GM21526 (cell line): Measurements from ENCODE around the gene FAM149B1.

Source experiments
- ATAC-seq: cut with Tn5 transposase; IDR thresholded peaks from one replicate; pipeline ENCODE4 v1.9.1; 2021; ENCODE audit warnings: moderate library complexity; ENCODE audit not compliant: unreplicated experiment, low FRiP score

FAM149B1 gene

DNA sequence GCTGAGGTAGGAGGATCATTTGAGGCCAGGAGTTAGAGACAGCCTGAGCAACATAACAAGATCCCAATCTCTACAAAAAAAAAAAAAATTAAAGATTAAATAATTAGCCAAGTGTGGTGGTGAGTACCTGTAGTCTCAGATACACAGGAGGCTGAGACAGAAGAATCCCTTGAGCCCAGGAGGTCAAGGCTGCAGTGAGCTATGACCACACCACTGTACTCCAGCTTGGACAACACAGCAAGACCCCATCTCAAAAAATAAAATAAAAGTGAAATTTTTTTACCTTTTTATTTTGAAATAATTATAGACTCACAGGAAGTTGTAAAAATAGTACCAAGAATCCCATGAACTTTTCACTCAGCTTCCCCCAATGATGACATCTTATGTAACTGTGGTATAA is 4.9 kb downstream of the FAM149B1 start:
- ATAC-seq: no peak

GRCh38 chr10:73174148-73174925 is 6.4 kb downstream of the FAM149B1 start:
- no peak for ATAC-seq

- ATAC-seq: no peak
These were observed 14.6 kb downstream of the FAM149B1 start for GRCh38 chr10:73182568-73182967.

DNA sequence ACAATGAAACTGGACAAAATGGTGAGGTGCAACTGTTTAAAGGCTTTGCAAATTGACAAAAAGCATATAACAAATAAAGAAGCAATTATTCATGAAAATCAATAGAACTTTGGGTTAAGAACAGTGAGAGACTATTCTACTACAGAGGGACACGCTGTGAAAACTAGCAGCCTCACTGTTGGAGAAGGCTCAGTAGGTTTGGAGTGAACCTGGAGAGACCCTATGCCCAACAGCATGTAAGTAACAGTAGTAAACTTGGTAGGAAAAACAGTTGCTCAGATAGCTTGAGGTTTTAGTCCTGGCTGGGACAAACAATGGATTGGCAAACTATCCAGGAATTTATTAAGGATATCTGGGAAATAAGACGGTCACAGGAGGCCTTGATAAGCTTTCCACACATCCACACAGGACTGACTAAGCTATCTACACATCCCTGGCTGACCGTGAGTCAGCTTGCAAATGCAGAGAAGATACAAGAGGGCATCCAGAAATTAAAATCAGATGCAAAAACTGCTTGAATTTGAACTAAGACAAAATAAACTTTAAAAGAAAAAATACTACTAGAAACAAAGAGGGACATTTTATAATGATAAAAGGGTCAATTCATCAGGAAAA is 15.9 kb downstream of the FAM149B1 start:
- ATAC-seq: no peak

DNA sequence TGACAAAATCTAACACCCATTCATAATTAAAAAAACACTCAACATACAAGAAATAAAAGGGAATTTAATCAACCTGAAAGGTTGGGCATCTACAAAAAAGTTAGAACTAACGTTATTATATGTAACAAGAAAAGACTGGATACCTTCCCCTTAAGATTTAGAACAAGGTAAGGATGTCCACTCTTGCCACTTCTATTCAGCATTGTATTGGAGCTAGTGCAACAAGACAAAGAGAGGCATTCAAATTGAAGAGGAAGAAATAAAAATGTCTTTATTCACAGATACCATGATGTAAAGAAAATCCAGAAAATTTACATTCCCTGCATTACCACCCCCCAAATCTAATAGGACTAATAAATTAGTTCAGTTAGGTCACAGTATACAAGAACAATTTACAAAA is 18.3 kb downstream of the FAM149B1 start:
- no peak for ATAC-seq

- ATAC-seq: no peak
These were observed 22.3 kb downstream of the FAM149B1 start for GRCh38 chr10:73190188-73190587.

DNA sequence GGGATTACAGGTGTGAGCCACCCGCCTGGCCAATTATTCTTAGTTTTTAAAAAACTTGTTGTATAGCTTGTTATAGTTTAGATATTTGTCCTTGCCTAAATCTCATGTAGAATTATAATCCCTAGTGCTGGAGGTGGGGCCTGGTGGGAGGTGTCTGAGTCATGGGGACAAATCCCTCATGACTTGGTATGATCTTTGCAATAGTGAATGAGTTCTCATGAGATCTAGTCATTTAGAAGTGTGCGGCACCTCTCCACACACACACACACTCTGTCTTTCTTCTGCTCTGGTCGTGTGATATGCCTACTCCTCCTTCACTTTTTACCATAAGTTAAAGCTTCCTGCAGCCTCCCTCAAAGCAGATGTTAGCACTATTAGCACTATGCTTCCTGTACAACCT is 37.2 kb downstream of the FAM149B1 start:
- no peak for ATAC-seq

- no peak for ATAC-seq
These were observed 38.0 kb downstream of the FAM149B1 start for GRCh38 chr10:73205890-73206289.

- ATAC-seq: no peak
These were observed 38.5 kb downstream of the FAM149B1 start for GRCh38 chr10:73206385-73206784.

DNA sequence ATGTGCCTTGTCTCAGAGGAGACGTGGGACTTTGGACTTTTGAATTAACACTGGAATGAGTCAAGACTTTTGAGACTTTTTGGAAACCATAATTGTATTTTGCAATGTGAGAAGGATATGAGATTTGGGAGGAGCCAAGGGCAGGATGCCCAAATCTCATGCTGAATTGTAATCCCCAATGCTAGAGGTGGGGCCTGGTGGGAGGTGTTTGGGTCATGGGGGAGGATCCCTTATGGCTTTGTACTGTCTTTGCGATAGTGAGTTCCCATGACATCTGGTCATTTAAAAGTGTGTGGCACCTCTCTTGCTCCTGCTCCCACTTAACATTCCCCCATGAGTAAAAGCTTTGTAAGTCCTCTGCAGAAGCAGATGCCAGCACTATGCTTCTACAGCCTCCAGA is 40.0 kb downstream of the FAM149B1 start:
- ATAC-seq: no peak

GRCh38 chr10:73209705-73210104 is 41.8 kb downstream of the FAM149B1 start:
- no peak for ATAC-seq

GRCh38 chr10:73210395-73211105 is 42.6 kb downstream of the FAM149B1 start:
- ATAC-seq: no peak

DNA sequence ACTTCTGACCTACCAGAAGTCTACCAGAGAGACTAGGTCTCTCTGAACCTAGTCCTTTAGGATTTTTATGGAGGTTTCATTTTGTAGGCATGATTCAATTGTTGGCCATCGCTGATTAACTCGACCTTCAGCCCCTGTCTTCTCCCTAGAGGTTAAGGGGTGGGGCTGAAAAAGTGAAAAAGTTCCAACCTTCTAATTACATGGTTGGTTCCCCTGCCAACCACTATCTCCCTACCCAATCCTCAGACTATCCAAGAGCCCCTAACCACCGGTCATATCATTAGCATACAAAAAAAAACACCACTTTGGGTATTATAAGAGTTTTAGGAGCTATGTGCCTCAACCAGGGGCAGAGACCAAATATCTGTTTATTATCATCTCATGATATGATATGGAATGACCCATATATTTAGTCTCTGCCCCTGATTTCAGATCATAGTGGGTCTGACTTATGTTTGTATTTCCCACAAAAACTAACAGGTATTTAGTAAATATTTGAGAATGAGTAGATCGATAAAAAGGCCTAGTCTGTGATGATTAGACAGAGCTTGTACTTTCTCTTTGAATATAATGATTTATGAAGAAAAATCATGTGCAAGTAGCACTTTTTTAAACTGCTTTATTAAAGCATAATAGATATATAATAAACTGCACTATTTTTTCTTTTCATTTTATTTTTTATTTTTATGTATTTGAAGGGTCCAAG is 43.3 kb downstream of the FAM149B1 start:
- ATAC-seq: no peak

GRCh38 chr10:73215749-73216148 is 47.8 kb downstream of the FAM149B1 start:
- no peak for ATAC-seq

DNA sequence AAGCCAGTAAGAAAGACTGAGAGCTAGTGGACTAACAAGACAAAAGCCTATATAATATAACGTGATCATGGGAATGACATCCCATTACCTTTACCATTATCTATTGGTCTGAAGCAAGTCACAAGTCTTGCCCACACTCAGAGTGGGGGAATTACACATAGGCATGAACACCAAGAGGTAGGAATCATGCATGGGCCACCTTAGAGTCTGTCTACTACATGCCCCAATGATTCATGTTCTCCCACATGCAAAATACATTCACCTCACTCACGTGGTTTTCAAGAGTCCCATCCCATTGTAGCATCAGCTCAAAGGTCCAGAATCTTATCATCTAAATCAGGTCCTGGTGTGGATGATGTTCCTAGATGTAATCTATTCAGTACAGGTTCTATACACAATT is 49.7 kb downstream of the FAM149B1 start:
- ATAC-seq: no peak

- no peak for ATAC-seq
These were observed 50.7 kb downstream of the FAM149B1 start for GRCh38 chr10:73218431-73219191.

- ATAC-seq: no peak
These were observed 51.5 kb downstream of the FAM149B1 start for GRCh38 chr10:73219384-73219783.

GRCh38 chr10:73220989-73221388 is 53.1 kb downstream of the FAM149B1 start:
- ATAC-seq: no peak

- ATAC-seq: no peak
These were observed 57.6 kb downstream of the FAM149B1 start for GRCh38 chr10:73225518-73225917.

DNA sequence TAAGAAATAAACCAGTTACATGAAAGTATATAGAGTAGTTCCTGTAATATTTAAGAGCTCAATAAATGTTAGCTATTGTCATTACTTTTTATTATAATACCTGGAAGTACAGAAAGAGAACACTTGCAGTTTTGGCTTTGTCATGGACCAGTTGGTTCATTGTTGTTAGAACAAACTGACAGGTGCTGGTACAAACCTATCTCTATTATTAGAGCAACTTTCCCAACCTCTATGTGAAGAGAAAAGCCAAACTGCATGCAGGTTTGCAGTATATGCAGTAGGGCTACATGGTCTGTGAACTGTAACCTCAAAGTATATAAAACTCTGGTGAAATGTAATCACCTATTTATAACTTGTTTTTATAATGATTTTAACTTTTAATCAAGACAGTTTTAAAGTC is 58.7 kb downstream of the FAM149B1 start:
- ATAC-seq: no peak
